Testis (tissue), 3 donors: ENCODE results near the gene TGM6. TPM values are rescaled to one million over a fixed set of nuclear protein-coding genes. Genes with fewer than 3 reads are reported as not detected.

Experiments used
- DNase-seq: peaks from one replicate; pipeline ENCODE4 v3.0.0-alpha.2; 2019
- H3K27ac ChIP-seq, 2 donors: fragments of 200-600 bp; sonication (generic); one replicate each; pipeline ENCODE4 v1.5.1; 2019
- H3K27me3 ChIP-seq: fragments of 200-600 bp; sonication (generic); one replicate; pipeline ENCODE4 v1.5.1; 2019
- H3K36me3 ChIP-seq: fragments of 200-600 bp; sonication (generic); one replicate; pipeline ENCODE4 v1.5.1; 2017; ENCODE audit warnings: low read depth; ENCODE audit errors: missing control alignments
- H3K4me1 ChIP-seq: fragments of 200-600 bp; sonication (generic); one replicate; pipeline ENCODE4 v1.5.1; 2019
- H3K4me3 ChIP-seq, 2 donors: fragments of 200-600 bp; sonication (generic); one replicate each; pipeline ENCODE4 v1.5.1; 2017 to 2019
- H3K9me3 ChIP-seq: fragments of 200-600 bp; sonication (generic); one replicate; pipeline ENCODE4 v1.5.1; 2017
- CTCF ChIP-seq, 3 experiments: fragments of 450-650 bp in 2 of 3; fragments of 200-600 bp in 1 of 3; sonication (generic) in 1 of 3; IDR thresholded peaks; one replicate each; pipeline ENCODE4 v1.5.1; 2016 to 2019; ENCODE audit warnings: antibody characterized with exemption in 3 of 3, mild to moderate bottlenecking in 2 of 3, moderate library complexity in 1 of 3
- POLR2A ChIP-seq: fragments of 450-650 bp; IDR thresholded peaks from one replicate; pipeline ENCODE4 v1.6.1; 2017; ENCODE audit warnings: antibody characterized with exemption, mild to moderate bottlenecking, moderate library complexity
- WGBS, 2 donors: methylation state at CpG; one replicate each; pipeline ENCODE4 v1.1.5; 2018; 5-methylcytosine and 5-hydroxymethylcytosine counted together
- intact Hi-C: fragments of 100-400 bp; cut with DNase I; formaldehyde crosslinking; loops from one replicate; pipeline ENCODE4 v1.15.1; 2023; ENCODE audit warnings: low total_unique reads
- polyA plus RNA-seq: library from polyadenylated mRNA; stranded (reverse); fragments of 350-450 nt; fragmentation: Illumina TruSeq; extraction: RNeasy Lipid Tissue Mini Kit (QIAGEN cat#74804); gene quantifications from one replicate; pipeline ENCODE4 v1.2.3, GENCODE V29; 2014; ENCODE audit warnings: low read depth, low replicate concordance; ENCODE audit not compliant: insufficient read depth
- total RNA-seq, 2 donors: library from RNA; depleted of rRNA; stranded (reverse); fragments of >200 nt; gene quantifications; one replicate each; pipeline ENCODE4 v1.2.3, GENCODE V29; 2016

Gene TGM6
- total and polyA plus RNA-seq, 3 donors from 2014 or later, result not detected

GRCh38 chr20:2397091-2397490, 16.4 kb downstream of the TGM6 start:
- no peaks in the 10 kb centered on the region for H3K36me3 ChIP-seq
- DNase-seq, result no peak
- WGBS, 2 donors, result 89 to 93% methylated on average over 8 of the region's 8 CpGs
- no peak overlapping the region for H3K27ac ChIP-seq
- intact Hi-C loops, result no loop called here
- no peaks in the 10 kb centered on the region for H3K4me1 ChIP-seq
- H3K9me3 ChIP-seq, result no peaks in the 10 kb centered on the region
- H3K27me3 ChIP-seq, result no peaks in the 10 kb centered on the region
- no peak overlapping the region for H3K4me3 ChIP-seq
- TF ChIP-seq CTCF (IDR thresholded peaks at IDR 0.05) (no peak), POLR2A (no peak)

GRCh38 chr20:2397595-2398145, 17.0 kb downstream of the TGM6 start:
- H3K4me3 ChIP-seq, result no peak overlapping the region
- WGBS, 2 donors, result 88 to 92% methylated on average over 11 to 12 of the region's 12 CpGs
- DNase-seq, result no peak
- intact Hi-C loops, result no loop called here
- no peaks in the 10 kb centered on the region for H3K27me3 ChIP-seq
- H3K27ac ChIP-seq, result no peak overlapping the region
- no peaks in the 10 kb centered on the region for H3K9me3 ChIP-seq
- no peaks in the 10 kb centered on the region for H3K36me3 ChIP-seq
- TF ChIP-seq CTCF (IDR thresholded peaks at IDR 0.05) (no peak), POLR2A (no peak)
- no peaks in the 10 kb centered on the region for H3K4me1 ChIP-seq

GRCh38 chr20:2398449-2398848, 17.7 kb downstream of the TGM6 start:
- WGBS, 2 donors, result 89 to 100% methylated on average over 1 of the region's 1 CpG
- TF ChIP-seq CTCF (IDR thresholded peaks at IDR 0.05) (no peak), POLR2A (no peak)
- intact Hi-C loops, result no loop called here
- Histone ChIP-seq H3K27me3 (no peaks in the 10 kb centered on the region), H3K4me3 (no peak overlapping the region), H3K36me3 (no peaks in the 10 kb centered on the region), H3K4me1 (no peaks in the 10 kb centered on the region), H3K27ac (no peak overlapping the region), H3K9me3 (no peaks in the 10 kb centered on the region)
- no peak for DNase-seq

- Histone ChIP-seq H3K36me3 (no peaks in the 10 kb centered on the region), H3K4me1 (no peaks in the 10 kb centered on the region), H3K27me3 (no peaks in the 10 kb centered on the region), H3K9me3 (no peaks in the 10 kb centered on the region), H3K27ac (no peak overlapping the region), H3K4me3 (no peak overlapping the region)
- TF ChIP-seq POLR2A (no peak), CTCF (IDR thresholded peaks at IDR 0.05) (no peak)
- no peak for DNase-seq
- intact Hi-C loops, result no loop called here
- 91 to 98% methylated on average over 16 of the region's 16 CpGs for WGBS, 2 donors
These were observed 18.7 kb downstream of the TGM6 start for GRCh38 chr20:2399390-2399789.

- TF ChIP-seq POLR2A, result no peak
- no peak for TF ChIP-seq CTCF (IDR thresholded peaks at IDR 0.05)
- H3K9me3 ChIP-seq, result no peaks in the 10 kb centered on the region
- H3K27ac ChIP-seq, result no peak overlapping the region
- DNase-seq, result no peak
- 92 to 94% methylated on average over 10 to 11 of the region's 11 CpGs for WGBS, 2 donors
- H3K27me3 ChIP-seq, result no peaks in the 10 kb centered on the region
- H3K4me3 ChIP-seq, result no peak overlapping the region
- H3K36me3 ChIP-seq, result no peaks in the 10 kb centered on the region
- intact Hi-C loops, result no loop called here
- H3K4me1 ChIP-seq, result no peaks in the 10 kb centered on the region
These were observed 19.6 kb downstream of the TGM6 start for GRCh38 chr20:2400290-2400689.
